Activated CD4-positive, alpha-beta T cell treated with anti-CD3 and anti-CD28 coated beads, Interleukin-2, amount 50 U/mL, for 16 hours (primary cell): ENCODE data around the gene CACNB1.

Experiments
- DNase-seq: peaks from one replicate; pipeline ENCODE4 v3.0.0-alpha.2; 2020

The CACNB1 gene

DNA sequence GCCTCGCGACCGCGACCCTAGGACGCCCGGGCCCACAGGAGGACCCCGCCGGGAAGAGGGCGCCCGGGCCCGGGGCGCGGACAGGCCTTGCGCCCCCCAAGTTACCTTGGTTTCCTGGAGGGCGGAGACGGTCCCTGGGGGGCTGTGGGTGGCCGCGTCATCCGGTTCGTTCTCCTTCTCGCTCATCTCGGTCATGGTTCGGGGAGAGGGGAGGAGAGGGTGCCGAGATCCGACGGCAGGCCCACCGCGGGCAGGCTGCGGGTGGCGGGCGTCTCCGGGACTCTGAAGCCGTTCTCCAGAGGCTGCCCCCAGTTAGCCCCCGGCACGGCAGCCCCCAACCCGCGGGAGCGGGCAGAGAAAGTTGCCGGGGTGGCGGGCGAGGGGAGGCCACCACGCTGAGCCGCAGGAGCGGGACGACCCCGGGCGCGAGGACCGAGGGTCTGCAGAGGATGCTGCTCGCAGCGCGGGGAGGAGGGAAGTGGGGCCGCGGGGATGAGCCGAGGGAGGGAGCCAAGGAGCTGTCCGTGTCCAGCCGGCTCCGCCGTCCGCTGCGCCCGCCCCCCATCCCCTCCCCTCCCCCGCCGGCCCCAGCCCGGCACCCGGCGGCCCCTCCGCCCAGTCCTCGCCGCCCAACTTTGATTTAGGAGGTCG is 28.0 kb upstream of the CACNB1 start, which contains the start of gene STAC2:
TSS of gene STAC2 (minus strand) at position 638 of the 651 bp plus-strand sequence. CDS start at position 195, 443 bp downstream.
- DNase-seq = no peak

DNA sequence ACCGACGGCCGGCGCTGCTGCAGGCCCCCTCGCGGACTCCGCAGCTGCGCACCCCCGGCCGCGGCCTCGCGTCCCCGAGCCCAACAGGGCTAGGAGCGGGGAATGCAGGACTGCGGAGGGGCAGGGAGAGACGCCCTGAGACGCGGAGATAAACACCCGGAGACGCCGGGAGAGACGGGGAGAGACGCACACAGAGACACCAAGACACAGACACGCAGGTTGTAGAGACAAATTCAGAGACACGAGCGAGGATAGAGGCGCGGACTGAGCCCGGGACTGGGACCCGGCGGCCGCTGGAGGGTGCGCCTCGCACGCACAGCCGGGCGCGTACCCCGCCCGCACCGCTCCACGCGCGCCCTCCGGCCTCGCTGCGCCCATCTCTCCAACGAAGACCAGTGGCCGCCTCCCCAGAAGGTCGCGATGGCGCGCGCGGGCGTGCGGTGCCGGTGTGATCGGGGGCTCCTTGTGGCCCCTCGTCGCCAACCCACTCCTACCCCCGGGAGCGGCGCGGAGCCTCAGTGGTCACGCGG is 27.4 kb upstream of the CACNB1 start:
- DNase-seq = no peak

DNA sequence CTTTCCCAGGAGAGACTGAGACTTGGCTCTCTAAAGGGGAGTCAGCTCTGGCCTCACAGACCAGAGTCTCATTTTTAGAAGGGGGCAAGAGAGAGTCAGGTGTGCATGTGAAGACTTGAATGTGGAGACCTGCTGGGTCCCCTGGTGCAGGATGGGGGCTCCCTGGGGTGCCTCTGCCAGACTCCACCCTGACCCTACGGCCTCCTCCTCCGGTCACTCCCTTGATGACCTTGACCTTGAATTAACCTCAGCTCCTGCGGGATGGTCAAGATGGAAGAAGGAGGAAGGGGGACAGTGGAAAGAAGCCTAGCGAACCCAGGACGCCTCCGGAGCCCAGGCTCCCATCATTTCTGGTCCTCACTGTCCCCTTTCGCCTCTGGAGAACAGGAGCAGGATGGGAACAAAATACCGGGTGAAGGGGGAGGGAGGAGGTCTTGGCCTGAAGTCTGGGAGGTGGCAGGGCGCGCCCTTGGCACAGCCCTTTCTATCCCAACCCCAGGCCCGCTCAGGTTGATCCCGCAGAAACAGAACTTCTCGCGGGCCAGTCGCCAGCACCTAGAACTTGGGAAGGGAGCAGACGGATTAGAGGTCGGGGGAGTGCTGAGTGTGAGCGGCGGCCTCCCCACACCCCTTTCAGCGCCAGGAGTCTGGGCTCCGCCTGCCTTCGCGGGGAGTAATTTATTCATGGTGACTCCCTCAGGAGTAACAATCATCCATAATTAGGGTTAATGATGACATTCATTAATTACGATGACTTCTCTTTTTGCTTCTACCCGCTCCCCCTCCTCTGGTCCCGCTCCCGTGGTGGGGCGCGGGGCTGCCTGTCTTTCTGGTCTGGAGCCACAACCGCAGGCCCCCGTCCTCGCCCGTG is 26.7 kb upstream of the CACNB1 start:
- DNase-seq = no peak

DNA sequence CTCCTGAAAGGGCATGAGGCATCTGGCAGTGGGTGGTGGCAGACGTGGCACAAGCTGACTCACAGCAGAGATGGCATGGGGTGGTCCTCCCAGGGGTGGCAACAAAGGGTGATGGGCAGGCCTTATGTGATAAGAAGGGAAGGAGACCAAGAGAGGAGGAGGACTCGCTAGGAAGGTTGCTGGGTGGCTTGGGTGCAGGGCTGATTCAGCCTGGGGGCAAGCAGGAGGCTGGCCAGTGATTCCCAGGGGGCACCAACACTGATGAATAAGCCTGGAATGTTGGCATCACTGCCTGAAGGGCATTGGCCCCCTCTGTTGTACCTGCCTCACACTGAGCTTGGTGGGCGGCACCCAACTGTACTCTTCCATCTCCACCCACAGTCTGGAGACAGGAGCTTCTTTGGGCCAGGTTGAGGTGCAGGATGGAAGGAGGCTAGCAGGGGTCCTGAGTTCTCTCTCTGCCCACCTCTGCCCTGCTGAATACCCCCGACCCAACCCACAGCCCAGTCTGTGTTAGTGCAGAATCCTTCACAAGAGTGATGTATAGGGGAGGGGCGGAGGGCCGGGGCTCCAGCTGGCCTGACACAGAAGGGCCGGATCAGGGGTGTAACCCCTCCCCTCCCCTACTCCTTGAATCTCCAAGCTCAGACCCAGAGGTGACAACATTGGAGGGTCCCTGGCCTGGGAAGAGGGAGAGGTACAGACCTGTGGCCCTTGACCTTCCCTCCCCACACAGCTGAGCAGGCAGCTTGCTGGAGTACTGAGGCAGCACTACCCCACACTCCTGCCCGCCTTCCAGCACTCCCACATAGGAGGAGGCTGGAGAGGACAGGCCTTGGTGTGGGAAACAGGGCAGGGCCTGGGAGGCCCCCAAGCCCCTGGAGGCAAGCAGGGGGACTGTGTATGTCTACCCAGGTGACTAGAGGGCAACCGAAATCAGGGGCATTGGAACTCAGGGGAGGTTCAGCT is 25.7 kb upstream of the CACNB1 start:
- DNase-seq = no peak

DNA sequence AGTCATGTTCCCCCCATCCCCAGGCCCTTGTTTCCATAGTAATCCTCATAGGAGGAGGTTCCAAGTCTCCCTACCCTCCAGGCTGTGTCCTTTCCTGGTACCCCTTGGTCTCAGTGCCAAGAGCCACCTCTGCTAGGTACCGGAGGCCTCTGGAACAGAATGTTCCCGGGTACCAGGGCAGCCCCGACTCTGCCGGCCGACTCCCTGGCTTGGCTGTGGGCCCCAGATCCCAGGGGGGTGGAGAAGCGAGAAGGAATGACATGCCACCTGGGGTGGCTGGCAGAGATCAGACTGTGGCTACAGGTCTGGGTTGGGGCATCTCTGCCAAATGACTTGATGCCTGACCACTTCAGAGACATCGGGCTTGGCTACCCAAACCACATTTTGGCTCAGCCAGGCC is 24.7 kb upstream of the CACNB1 start:
- no peak for DNase-seq

DNA sequence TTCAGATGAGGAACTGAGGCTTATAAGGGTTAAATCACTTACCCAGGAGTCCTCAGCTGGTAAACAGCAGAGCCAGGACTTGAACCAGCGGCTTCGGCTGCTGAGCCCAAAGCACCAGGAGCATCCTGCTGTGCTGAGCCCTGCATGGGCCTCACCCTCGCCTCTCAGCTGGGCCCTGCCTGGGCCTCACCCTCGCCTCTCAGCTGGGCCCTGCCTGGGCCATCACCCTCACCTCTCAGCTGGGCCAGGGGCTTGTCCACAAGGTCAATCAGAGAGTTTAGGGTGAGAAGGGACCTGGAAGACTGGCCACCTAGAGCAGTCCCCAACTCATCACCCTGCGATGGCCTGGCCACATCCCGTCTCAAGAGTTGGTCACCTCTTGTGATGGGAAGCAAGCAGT is 24.1 kb upstream of the CACNB1 start:
- DNase-seq = no peak

DNA sequence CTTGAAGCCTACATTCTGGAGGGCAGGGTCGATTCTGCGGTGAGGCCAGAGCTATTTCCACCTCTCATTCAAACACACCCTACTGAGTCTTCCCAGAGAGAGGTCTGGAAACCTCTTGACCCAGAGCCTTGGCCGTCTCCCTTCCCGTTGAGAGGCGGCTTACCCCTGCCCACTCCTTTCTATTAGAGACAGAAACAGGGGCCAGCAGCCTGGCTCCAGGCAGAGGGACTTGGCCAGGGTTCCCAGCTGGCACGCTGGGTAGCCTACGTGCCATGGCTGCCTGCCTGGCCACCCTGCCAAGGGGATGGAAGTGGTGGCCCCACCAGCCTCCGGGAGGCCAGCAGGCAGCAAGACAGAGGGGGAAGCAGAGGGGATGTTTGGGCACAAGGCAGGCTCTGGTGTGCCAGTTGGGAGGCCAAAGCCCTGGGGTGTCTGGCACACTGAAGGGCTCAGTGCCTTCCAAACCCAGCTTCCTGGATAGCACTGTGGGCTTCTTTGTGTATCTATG is 22.2 kb upstream of the CACNB1 start:
- no peak for DNase-seq

DNA sequence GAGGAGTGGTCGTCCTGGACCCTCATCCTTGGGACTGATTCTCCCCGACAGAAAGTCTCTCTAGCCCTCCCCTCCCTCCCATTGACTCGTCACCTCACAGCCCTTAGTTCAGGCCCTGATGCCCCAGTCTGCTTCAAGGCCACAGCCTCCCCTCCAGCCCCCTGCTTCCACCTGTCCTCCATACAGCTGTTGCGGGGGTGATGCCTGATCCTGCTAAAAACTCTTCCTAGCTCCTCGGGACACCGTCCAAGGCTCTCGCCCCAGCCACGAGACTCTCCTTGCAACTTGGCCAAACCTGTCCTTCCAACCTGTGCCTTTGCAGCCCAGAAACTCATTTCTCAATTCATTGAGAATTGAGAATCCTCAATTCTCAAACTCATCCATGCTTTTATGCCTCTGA is 21.4 kb upstream of the CACNB1 start:
- DNase-seq = no peak

DNA sequence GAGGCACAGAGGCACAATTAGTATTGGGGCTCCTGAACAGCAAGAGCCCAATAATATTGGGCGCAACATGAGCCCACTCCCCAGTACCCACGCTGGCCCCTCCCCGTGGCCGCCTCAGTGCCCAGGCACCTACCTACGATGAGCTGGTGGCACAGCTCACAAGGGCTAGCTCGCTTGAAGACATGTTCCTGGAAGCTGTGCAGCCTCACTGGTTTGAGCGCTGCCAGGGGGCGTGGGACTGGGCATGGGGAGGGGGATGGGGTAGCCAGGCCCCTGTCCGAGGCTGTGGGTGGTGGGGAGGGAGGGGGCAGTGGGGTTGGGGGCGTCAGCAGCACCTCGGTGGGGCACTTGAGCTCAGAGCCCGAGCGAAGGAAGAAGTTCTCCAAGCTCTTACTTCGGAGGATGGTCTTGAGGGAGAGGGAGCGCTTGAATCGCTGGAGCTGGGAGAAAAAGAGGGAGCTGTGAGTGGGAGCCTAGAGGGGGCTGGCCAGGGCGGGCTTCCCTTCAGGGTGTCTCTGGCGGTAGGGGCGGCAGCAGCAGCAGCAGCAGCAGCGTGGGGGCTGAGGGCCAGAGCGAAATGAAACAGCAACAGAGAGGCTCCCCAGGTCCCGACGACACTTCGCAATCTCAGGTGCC is 20.4 kb upstream of the CACNB1 start:
- DNase-seq = no peak

DNA sequence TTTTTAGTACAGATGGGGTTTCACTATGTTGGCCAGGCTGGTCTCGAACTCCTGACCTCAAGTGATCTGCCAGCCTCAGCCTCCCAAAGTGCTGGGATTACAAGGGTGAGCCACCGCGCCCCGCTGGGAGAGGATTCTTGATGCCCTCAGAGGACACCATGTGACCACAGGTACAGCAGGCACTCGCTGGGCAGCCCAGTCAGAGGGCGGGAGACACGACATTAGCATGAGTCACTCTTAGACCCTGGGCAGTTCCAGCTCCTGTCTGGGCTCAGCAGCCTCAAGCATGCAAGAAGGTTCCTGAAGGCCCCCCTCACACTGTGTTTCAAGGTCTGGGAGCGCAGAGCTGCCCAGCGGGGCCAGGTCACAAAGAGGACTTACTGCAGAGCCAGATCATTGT is 16.4 kb upstream of the CACNB1 start:
- DNase-seq = no peak

DNA sequence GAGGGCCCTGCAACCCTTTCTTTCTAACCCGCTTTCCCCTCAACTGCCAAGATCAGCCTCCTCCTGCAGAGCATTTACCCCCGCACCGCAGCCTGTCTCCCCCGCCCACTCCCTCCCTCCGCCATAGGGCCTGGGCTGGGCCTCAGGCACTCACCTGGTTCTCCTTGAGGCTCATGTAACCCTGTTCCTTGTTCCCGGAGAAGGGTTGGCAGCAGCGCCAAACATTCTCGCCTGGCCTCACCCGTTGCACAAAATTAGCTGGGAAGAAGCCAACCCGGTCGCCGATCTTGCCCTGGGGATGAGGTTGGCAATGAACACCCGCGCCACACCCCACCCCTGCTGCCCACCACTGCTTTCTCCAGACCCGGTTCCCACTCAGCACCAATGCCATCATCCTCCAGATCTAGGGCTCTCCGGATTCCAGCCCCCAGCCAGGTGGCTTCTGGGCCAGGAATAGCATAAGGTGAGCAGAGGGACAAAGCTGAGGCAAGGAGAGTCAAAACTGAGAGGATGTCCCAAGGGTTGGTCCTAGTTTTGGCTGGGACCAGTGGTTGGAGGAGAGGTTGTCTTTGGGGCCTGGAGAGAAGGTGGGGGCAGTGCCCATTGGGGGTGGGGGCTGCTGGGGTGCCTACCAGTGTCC is 15.5 kb upstream of the CACNB1 start:
- no peak for DNase-seq

DNA sequence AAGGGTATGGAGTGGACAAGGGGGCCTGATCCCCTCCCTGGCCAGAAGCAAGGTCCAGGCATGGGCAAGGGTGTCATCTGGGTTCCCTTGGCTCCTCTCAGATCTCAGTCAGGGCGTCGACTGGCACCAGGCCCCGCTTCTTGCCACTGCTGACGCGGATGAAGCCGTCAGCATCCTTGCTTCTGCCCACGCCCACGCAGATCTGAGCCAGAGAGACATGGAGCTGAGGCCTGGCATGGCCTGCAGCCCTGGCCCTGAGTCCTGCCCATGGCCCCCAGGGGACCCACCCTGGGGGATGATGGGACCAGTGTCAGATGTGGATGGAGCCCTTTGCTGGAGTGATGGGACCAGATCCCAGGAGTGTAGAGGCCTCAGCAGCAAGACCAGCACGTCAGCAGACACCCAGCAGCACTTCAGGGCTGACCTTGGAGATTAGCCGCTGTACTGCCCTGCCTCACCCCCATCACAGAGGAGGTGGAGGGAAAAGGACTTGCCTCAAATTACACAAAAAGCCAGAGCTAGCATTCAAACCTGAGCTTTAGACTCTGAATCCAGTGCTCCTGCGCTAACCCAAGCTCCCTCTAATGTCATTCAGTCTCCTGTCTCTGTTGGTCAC is 14.8 kb upstream of the CACNB1 start:
- no peak for DNase-seq

DNA sequence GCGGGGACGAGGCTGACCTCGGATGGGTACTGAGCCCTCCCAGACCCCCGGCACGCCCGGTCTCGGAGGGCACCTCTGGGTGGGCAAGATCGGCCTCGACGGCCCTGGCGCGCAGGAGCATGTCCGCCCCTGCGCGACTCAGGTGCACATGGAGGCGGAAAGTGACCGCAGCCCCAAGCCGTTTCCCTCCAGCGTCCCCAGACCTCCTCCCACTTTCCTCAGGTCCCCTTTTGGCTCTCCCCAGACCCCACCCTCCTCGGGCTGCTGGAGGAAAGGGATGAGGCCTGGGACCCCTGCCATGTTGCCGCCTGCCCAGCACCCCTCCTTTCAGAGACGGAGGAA is 12.6 kb upstream of the CACNB1 start:
- DNase-seq = no peak

DNA sequence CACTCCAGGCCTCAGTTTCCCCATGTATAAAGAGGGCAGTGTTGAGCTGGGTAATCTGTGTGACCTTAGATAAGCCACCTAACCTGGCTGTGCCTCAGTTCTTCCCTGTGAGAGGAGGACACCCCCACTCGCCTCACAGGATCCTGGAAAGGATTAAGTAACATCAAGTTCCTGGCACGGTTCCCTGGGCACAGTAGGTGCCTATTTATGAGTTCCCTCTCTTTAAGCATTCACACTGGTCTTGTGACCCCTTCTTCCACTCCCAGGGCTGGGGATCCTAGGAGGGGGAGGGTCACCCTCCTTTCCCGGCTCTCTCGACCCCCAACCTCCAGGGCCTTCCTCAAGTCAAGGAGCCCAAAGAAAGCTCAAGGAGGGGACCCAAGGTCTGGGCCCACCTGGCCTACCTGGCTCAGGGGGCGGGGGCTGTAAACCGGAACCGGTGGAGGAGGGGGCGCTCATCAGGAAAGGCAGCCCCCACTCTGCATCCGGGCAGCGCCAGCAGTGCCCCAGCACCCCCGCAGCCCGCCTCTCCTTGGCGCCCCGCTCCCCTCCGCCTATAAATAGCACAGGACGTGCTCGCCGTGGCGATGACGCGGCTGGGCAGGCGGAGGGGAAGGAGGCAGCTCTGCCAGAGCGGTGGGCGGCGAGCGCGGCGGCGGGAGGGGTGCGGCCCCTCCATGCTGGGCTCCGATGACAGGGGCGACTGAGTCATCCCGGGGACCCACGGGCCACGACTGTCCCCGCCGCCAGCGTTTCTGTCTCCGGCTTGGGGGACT is 12.0 kb upstream of the CACNB1 start:
- no peak for DNase-seq

DNA sequence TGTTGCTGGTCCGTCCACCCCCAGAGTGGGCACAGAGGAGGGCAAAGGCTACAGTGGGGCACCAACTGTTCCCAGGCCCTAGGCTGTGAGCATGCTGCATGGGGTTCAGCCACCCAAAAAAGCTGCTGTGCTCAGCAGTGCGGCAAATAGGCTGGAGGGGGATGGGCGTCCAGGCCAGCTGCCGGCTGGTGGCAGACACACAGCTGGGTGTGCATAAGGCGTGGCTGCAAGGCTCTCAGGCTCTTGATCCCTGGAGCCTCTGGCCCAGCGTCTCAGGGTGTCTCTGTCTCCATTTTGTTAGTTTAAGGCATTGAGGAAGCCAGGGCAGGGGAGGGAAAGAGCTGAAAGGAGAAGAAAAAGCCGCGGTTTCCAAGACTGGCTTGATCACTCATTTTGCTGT is 11.4 kb upstream of the CACNB1 start:
- DNase-seq = no peak

DNA sequence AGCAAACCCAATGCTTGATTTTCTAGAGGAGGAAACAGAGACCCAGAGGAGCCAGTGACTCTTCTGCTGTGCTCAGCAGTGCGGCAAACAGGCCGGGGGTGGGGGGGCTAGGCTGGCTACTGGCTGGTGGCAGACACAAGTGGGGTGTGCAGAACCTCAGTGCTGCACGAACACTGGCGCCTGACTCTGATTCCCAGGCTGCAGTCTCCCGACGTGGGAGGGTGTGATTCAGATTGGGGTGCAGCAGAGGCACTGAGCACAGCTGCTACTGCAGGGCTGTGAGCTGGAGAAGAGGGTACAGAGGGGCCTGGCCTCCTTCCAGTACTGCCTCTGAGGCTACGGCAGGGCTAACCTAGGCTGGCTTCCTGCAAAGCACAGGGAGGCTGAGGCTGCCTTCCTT is 10.7 kb upstream of the CACNB1 start:
- DNase-seq = no peak

DNA sequence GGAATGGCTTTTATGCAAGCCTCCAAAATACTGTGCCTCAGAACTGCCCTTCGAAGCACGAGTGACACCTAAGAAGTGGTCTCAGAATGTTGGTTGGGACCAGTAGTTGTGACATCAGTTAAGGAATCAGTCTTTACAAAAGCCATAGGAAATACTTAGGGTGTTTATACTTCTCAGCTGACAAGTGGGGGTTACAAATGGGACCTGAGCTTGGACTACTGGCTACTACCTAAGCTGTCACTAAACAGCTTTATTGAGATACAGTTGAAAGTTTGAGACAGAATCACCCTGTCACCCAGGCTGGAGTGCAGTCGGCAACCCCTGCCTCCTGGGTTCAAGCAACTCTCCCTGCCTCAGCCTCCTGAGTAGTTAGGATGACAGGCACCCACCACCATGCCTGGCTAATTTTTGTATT is 7.7 kb upstream of the CACNB1 start:
- DNase-seq = no peak

DNA sequence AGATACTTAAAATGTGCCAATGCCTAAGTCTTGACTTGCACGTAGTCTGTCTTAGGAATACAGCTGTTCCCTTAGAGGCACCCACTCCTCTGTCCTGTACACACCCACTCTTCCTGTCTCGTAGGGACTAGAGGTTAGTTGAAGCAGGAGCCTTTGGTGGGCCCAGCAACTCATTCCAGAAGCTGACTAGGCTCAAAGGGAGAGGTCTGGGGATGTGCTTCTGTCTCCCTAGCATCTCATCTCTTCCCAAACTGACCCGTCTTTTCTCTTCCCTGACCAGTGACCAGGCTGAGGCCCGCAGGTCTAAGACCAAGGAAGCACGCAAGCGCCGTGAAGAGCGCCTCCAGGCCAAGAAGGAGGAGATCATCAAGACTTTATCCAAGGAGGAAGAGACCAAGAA is 6.8 kb upstream of the CACNB1 start:
- DNase-seq = no peak

DNA sequence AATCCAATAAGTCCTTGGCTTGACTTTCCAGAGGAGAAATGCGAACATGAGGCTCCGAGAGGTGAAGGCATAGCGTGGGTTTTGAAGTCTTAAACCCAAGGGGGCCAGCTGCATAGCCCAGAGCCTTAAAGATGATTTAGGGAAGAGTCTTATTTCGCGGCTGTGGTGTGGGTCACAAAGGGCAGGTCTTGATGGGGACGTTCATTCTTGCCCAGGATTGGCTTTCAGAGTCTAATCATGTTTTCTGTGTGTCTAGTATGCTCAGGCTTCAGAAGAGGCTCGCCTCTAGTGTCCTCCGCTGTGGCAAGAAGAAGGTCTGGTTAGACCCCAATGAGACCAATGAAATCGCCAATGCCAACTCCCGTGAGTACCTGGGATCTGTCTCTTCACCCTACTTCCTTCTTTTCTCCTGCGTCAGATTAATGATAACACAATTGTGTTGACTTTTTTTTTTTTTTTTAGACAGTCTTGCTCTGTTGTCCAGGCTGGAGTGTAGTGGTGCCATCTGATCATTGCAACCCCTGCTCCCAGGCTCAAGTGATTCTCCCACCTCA is 3.6 kb upstream of the CACNB1 start:
- DNase-seq = no peak
